Colon (tissue), 2 donors: ENCODE measurements around the gene GMPR2.
"Not testable (repeated sequence)": the region's sequence is repeated elsewhere in the genome, so short reads cannot be mapped to it uniquely, and the experiment has no call there.

Source experiments
- FAIRE-seq: peaks from 2 replicates; lab custom pipeline; 2012; peaks lifted over from hg19 to GRCh38; lab: Jason Lieb, UNC
- donor health status: control.
- donor health status: control.

Gene GMPR2

GRCh38 chr14:24202538-24202937 lies 30.2 kb upstream of the GMPR2 start:
- FAIRE-seq: not testable (repeated sequence)

- FAIRE-seq: not testable (repeated sequence)
These were observed 29.4 kb upstream of the GMPR2 start for GRCh38 chr14:24203249-24203886.

GRCh38 chr14:24204163-24205146 lies 28.3 kb upstream of the GMPR2 start:
- FAIRE-seq: no peak

GRCh38 chr14:24206260-24207103 lies 26.2 kb upstream of the GMPR2 start:
- FAIRE-seq: no peak

DNA sequence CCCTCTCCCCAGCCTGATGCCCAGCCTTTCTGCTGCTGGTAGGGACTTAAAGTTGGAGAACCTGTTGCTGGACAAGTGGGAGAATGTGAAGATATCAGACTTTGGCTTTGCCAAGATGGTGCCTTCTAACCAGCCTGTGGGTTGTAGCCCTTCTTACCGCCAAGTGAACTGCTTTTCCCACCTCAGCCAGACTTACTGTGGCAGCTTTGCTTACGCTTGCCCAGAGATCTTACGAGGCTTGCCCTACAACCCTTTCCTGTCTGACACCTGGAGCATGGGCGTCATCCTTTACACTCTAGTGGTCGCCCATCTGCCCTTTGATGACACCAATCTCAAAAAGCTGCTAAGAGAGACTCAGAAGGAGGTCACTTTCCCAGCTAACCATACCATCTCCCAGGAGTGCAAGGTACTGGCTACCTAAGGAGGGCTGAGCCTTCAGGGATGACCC lies 25.6 kb upstream of the GMPR2 start:
- no peak for FAIRE-seq

GRCh38 chr14:24207625-24208024 lies 25.1 kb upstream of the GMPR2 start:
- no peak for FAIRE-seq

DNA sequence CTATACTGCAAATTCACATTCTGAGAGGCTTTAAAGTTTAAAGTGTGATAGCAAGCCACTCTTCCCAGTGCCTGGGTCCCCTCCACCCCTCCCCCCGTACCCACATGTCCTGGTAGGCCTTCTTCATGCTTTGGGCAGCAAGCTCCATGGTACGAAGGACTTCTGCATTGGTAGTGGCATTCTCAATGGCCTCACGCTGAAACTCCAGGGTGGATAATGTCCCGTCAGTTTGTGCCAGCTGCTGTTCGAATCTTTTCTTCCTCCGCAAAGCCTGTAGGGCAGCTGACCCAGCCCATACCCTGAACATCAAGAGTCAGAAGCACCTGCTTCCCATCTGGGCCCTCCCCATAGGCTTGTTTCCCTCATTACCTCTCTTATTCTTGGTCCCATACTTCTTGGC lies 21.4 kb upstream of the GMPR2 start:
- no peak for FAIRE-seq

- FAIRE-seq: no peak
These were observed 19.5 kb upstream of the GMPR2 start, which contains the start of gene CHMP4A for GRCh38 chr14:24212924-24213865. CHMP4A (minus strand) TSS chr14:24213488; CDS start chr14:24213439, 49 bp downstream.

DNA sequence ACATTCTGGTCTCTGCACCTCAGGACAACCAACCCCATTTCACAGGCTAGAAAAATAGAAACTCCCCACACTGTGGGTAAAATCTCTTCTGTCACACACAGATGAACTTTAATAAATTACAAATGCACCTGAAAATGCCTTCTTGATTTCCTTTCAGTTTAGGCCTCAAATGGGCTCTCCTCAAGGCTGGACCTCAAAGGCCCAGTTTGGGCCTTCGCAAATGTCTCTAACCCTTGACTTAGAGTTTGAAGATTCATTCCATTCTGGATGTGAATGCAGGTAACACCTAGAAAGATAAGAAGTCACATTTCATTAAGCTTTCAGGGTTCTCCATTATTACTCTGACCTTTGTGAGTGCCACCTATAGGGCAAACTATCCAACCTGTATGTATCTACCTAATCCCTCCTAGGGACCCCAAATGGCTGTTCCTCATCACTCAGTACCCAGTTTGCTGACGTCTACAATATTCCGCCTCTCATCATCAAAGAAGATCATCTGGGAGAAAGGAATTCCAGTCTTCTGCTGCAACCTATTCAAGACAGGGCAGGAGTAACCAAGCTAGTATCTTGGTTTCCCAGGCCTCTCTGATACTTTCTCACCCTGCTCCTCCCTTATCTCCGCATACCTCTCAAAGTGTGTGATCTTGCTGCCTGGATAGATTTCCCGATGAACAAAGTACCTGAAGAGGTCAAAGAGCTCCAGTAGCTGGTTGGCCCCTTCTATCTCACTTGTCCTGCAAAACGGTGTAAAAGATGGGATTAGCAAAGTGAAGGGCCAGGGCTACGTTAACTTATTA lies 18.7 kb upstream of the GMPR2 start:
- no peak for FAIRE-seq

- FAIRE-seq: no peak
These were observed 17.0 kb upstream of the GMPR2 start, which contains the start of gene MDP1 for GRCh38 chr14:24215495-24216344. MDP1 (minus strand) TSS chr14:24216066; CDS start chr14:24215955, 111 bp downstream.

- no peak for FAIRE-seq
These were observed 16.4 kb upstream of the GMPR2 start for GRCh38 chr14:24216345-24216699.

DNA sequence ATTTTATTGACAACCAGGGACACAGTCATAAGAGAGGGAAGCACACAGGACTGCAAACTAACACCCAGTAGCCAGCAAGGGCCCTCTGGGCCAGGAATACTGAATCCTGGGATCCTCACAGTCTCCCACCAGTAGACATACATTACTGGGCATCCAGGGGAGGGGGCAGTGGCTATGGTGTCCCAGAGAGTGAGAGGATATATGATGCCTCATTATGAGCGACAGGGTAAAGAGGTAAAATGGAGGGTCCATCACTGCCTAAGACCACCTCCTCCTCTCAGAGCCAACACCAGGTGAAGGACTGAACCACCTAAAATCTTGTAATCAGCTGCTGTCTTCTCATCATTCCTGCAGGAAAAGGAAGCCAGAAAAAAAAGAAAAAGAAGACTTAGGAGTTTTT lies 15.9 kb upstream of the GMPR2 start:
- FAIRE-seq: not testable (repeated sequence)

DNA sequence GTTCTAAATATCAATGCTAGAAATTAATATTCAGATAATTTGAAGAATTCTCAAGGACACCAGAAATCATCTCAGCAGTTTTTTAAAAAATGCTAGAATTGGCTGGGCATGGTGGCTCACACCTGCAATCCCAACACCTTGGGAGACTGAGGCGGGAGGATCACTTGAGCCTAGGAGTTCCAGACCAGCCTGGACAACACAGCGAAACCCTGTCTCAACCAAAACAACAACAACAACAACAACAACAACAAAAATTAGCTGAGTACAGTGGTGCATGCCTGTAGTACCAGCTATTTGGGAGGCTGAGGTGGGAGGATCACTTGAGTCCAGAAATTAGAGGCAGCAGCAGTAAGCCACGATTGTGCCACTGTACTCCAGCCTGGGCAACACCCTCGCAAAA lies 13.6 kb upstream of the GMPR2 start:
- FAIRE-seq: no peak

- no peak for FAIRE-seq
These were observed 13.2 kb upstream of the GMPR2 start for GRCh38 chr14:24219521-24219920.

GRCh38 chr14:24222987-24223386 lies 9.7 kb upstream of the GMPR2 start:
- not testable (repeated sequence) for FAIRE-seq

DNA sequence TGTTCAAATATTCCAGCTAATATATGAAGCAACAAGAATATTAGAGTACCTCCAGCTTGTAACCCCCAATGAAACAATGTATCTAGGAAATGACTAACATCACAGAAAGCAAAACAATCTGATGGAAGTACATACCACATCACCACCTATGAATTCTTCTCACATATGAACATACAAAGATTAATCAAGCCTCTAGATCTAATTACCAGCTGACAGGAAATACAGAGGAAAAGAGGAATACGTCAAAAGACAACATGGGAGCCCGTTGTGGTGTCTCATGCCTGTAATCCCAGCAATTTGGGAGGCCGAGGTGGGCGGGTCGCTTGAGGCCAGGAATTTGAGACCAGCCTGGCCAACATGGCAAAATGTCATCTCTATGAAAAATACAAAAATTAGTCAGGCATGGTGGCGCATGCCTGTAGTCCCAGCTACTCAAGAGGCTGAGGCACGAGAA lies 8.1 kb upstream of the GMPR2 start:
- FAIRE-seq: no peak

DNA sequence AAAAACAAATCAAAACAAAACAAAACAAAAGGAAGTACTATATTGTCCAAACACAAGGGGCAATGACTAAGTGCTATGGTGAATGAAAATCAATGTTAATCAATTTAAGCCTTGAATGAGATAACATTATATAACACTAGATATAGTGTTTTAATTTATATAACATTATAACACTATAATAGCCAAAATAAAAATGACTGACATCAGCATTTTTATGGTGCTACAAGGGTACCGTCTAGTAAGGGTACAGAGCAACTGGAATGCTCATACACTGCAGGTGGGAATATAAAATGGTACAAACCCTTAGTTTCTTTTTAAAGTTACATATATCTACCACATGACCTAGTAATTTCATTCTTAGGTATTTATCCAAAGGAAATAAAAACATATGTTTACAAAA lies 6.3 kb upstream of the GMPR2 start:
- no peak for FAIRE-seq

GRCh38 chr14:24228902-24229301 lies 3.8 kb upstream of the GMPR2 start:
- no peak for FAIRE-seq
